HEK293 (cell line): ENCODE results near the gene SMIM38.

Source experiments
- YY2 ChIP-seq: fragments of 450-650 bp; formaldehyde crosslinking; IDR thresholded peaks from 2 replicates; pipeline ENCODE4 v1.5.1; 2016; ENCODE audit warnings: missing biosample characterization, missing genetic modification characterization
- ZBTB11 ChIP-seq: fragments of 450-650 bp; formaldehyde crosslinking; conservative IDR thresholded peaks from 2 replicates; pipeline ENCODE4 v1.5.1; 2016; ENCODE audit warnings: low read depth, missing biosample characterization, missing genetic modification characterization
- ZNF2 ChIP-seq: fragments of 450-650 bp; formaldehyde crosslinking; IDR thresholded peaks from 2 replicates; pipeline ENCODE4 v1.5.1; 2016; ENCODE audit warnings: missing biosample characterization, missing genetic modification characterization
- ZNF280D ChIP-seq: fragments of 450-650 bp; formaldehyde crosslinking; IDR thresholded peaks from 2 replicates; pipeline ENCODE4 v1.5.1; 2016; ENCODE audit warnings: missing biosample characterization, missing genetic modification characterization
- ZNF341 ChIP-seq: fragments of 450-650 bp; formaldehyde crosslinking; IDR thresholded peaks from 2 replicates; pipeline ENCODE4; 2016; ENCODE audit warnings: low read depth, missing biosample characterization, missing genetic modification characterization
- ZNF366 ChIP-seq: fragments of 450-650 bp; formaldehyde crosslinking; conservative IDR thresholded peaks from 2 replicates; pipeline ENCODE4 v1.5.1; 2016; ENCODE audit warnings: missing biosample characterization, missing genetic modification characterization
- ZNF423 ChIP-seq: fragments of 450-650 bp; formaldehyde crosslinking; IDR thresholded peaks from 2 replicates; pipeline ENCODE4 v1.5.1; 2016; ENCODE audit warnings: missing biosample characterization, missing genetic modification characterization
- ZNF585B ChIP-seq: fragments of 450-650 bp; formaldehyde crosslinking; IDR thresholded peaks from 2 replicates; pipeline ENCODE4 v1.5.1; 2016; ENCODE audit warnings: missing biosample characterization, missing genetic modification characterization
- ZNF645 ChIP-seq: fragments of 450-650 bp; formaldehyde crosslinking; IDR thresholded peaks from 2 replicates; pipeline ENCODE4; 2016; ENCODE audit warnings: missing biosample characterization, missing genetic modification characterization
- ZNF701 ChIP-seq: fragments of 450-650 bp; formaldehyde crosslinking; IDR thresholded peaks from 2 replicates; pipeline ENCODE4 v1.5.1; 2016; ENCODE audit warnings: missing biosample characterization, missing genetic modification characterization
- TF ChIP-seq, protein P1 (sequence below): fragments of 450-650 bp; formaldehyde crosslinking; conservative IDR thresholded peaks from 2 replicates; pipeline ENCODE4 v1.5.1; 2016; ENCODE audit warnings: low read depth, missing biosample characterization, missing genetic modification characterization
- TF ChIP-seq, protein P2 (sequence below): fragments of 450-650 bp; formaldehyde crosslinking; IDR thresholded peaks from 2 replicates; pipeline ENCODE4 v1.5.1; 2017; ENCODE audit warnings: missing biosample characterization, missing genetic modification characterization
- TF ChIP-seq, protein P3 (sequence below): IDR thresholded peaks from 2 replicates; pipeline ENCODE4 v1.6.1; 2011; ENCODE audit warnings: mild to moderate bottlenecking, low read depth, low read length, borderline replicate concordance

The SMIM38 gene

DNA sequence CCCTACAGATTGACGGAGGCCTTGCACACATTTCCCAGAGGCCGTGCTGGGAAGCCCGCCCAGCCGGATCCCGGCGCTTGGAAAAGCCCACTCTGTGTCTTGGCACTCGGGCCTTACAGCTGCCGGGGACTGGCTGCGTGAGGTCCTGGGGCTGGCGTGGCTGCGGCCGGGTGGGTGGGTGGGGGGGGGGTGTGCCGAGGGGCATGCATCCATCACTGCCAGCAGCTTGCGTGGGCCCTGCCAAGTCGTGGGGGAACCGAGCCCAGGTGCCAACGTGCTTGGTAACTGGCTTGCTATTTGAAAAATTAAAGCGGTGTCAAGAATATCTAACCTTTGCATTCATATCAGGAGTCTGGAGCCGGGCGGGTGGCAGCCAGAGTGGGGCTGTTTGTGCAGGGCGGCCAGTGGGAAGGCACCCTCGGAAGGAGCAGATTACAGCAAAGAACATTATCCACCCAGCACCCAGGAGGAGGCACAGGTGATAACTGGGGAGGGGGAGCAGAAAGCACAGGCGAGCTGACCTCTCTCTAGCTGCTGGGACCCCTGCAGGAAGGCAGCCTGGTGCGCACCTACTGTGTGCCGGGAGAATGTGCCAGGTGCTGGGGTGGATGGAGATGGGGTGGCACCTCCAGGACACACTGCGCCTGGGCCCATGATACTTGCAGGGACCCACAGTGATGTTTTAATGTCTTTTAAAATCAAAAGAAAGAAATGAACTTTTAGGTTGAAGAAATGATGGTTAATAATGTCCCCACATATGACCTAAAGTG lies 28.5 kb upstream of the SMIM38 start (continued):
- TF ChIP-seq, protein P1, sequence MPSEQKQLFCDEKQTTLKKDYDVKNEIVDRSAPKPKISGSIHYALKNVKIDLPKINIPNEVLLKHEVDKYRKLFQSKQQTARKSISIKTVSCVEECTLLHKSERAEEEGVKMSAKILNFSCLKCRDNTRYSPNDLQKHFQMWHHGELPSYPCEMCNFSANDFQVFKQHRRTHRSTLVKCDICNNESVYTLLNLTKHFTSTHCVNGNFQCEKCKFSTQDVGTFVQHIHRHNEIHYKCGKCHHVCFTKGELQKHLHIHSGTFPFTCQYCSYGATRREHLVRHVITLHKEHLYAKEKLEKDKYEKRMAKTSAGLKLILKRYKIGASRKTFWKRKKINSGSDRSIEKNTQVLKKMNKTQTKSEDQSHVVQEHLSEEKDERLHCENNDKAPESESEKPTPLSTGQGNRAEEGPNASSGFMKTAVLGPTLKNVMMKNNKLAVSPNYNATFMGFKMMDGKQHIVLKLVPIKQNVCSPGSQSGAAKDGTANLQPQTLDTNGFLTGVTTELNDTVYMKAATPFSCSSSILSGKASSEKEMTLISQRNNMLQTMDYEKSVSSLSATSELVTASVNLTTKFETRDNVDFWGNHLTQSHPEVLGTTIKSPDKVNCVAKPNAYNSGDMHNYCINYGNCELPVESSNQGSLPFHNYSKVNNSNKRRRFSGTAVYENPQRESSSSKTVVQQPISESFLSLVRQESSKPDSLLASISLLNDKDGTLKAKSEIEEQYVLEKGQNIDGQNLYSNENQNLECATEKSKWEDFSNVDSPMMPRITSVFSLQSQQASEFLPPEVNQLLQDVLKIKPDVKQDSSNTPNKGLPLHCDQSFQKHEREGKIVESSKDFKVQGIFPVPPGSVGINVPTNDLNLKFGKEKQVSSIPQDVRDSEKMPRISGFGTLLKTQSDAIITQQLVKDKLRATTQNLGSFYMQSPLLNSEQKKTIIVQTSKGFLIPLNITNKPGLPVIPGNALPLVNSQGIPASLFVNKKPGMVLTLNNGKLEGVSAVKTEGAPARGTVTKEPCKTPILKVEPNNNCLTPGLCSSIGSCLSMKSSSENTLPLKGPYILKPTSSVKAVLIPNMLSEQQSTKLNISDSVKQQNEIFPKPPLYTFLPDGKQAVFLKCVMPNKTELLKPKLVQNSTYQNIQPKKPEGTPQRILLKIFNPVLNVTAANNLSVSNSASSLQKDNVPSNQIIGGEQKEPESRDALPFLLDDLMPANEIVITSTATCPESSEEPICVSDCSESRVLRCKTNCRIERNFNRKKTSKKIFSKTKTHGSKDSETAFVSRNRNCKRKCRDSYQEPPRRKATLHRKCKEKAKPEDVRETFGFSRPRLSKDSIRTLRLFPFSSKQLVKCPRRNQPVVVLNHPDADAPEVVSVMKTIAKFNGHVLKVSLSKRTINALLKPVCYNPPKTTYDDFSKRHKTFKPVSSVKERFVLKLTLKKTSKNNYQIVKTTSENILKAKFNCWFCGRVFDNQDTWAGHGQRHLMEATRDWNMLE (tag by site-specific recombination): no peak
- no peak for TF ChIP-seq ZNF701 (tag by site-specific recombination)
- no peak for TF ChIP-seq ZNF645 (tag by site-specific recombination)
- no peak for TF ChIP-seq YY2 (tag by site-specific recombination)
- TF ChIP-seq, protein P2, sequence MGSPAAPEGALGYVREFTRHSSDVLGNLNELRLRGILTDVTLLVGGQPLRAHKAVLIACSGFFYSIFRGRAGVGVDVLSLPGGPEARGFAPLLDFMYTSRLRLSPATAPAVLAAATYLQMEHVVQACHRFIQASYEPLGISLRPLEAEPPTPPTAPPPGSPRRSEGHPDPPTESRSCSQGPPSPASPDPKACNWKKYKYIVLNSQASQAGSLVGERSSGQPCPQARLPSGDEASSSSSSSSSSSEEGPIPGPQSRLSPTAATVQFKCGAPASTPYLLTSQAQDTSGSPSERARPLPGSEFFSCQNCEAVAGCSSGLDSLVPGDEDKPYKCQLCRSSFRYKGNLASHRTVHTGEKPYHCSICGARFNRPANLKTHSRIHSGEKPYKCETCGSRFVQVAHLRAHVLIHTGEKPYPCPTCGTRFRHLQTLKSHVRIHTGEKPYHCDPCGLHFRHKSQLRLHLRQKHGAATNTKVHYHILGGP: no peak
- TF ChIP-seq ZNF423 (tag by site-specific recombination): no peak
- TF ChIP-seq ZNF585B: no peak
- TF ChIP-seq ZNF366 (tag by site-specific recombination): no peak
- TF ChIP-seq ZNF341 (tag by site-specific recombination): no peak
- TF ChIP-seq ZNF2: no peak
- TF ChIP-seq, protein P3, sequence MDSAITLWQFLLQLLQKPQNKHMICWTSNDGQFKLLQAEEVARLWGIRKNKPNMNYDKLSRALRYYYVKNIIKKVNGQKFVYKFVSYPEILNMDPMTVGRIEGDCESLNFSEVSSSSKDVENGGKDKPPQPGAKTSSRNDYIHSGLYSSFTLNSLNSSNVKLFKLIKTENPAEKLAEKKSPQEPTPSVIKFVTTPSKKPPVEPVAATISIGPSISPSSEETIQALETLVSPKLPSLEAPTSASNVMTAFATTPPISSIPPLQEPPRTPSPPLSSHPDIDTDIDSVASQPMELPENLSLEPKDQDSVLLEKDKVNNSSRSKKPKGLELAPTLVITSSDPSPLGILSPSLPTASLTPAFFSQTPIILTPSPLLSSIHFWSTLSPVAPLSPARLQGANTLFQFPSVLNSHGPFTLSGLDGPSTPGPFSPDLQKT: no peak
- no peak for TF ChIP-seq ZNF280D (tag by site-specific recombination)
- no peak for TF ChIP-seq ZBTB11 (tag by site-specific recombination)
